ENCODE data around the gene SLC66A1. TPM values are rescaled to one million over a fixed set of nuclear protein-coding genes. Genes with fewer than 3 reads are reported as not detected.

SLC66A1 gene
- total and polyA plus RNA-seq, 9 of the 15 experiments (the other 6 are each of a cell fraction or from before 2014, with no cell fraction given), result 1.2 to 40.8 (median 18.6) TPM

GRCh38 chr1:19372136-19372514, 60.0 kb downstream of the SLC66A1 start:
- H3K27ac ChIP-seq (ENCODE audit: extremely low read depth, low read depth, low read length), result no peak overlapping the region
- H3K9ac ChIP-seq (ENCODE audit: insufficient read depth in 1 of 2, low read depth in 2 of 2, low read length in 2 of 2), result no peak overlapping the region
- in situ Hi-C loops (cut with MboI) (no loop called here), intact Hi-C loops (cut with micrococcal nuclease) (no loop called here)
- no peaks in the 10 kb centered on the region for H3K79me2 ChIP-seq (ENCODE audit: control insufficient read depth, insufficient read depth, low read length)
- H3K4me1 ChIP-seq (replicated peaks in 1 of 2; ENCODE audit: control insufficient read depth in 2 of 2, insufficient read depth in 2 of 2, low read length in 2 of 2), result peaks cover 0 to 11% of the 10 kb centered on the region in 2 experiments; a peak in 3 of 5 replicates
- ATAC-seq, result no peak
- FAIRE-seq, result no peak
- BruUV-seq (replicated peaks), result no TSS peak
- H2AFZ ChIP-seq (ENCODE audit: low read depth, low read length), result no peak overlapping the region
- no peak overlapping the region for H3K4me2 ChIP-seq (ENCODE audit: insufficient read depth, low read length)
- H3K9me1 ChIP-seq (ENCODE audit: control insufficient read depth, insufficient read depth, low read length), result no peaks in the 10 kb centered on the region
- CTCF ChIA-PET (ENCODE audit: low intra/inter-chr PET ratio), result no interaction called here
- H3K27me3 ChIP-seq (ENCODE audit: control insufficient read depth in 2 of 2, insufficient read depth in 2 of 2, low read length in 2 of 2), result no peaks in the 10 kb centered on the region
- DNase-seq (ENCODE audit: extremely low read depth in 1 of 4, low spot score in 3 of 4), result no peak
- no peaks in the 10 kb centered on the region for H3K9me3 ChIP-seq (replicated peaks; ENCODE audit: control insufficient read depth, insufficient read depth, low read depth, low read length)
- WGBS (ENCODE audit: insufficient coverage, low coverage, missing lambda C conversion rate), result 89% methylated on average over 5 of the region's 5 CpGs
- peaks cover 32% of the 10 kb centered on the region; the same call in 2 of the 3 replicates for H3K36me3 ChIP-seq (ENCODE audit: control insufficient read depth, insufficient read depth, low read length)
- POLR2A ChIA-PET, result interaction anchor here (0.7 to 0.9 kb wide), 3 partner anchors 11 to 34 kb away, joined by 3 to 4 read pairs (median 3); no protein-coding TSS in a partner anchor
- H4K20me1 ChIP-seq (replicated peaks; ENCODE audit: control insufficient read depth, insufficient read depth, low read length), result peaks cover 12% of the 10 kb centered on the region
- H3K4me3 ChIP-seq, result no peak overlapping the region
- TF ChIP-seq, protein P1, sequence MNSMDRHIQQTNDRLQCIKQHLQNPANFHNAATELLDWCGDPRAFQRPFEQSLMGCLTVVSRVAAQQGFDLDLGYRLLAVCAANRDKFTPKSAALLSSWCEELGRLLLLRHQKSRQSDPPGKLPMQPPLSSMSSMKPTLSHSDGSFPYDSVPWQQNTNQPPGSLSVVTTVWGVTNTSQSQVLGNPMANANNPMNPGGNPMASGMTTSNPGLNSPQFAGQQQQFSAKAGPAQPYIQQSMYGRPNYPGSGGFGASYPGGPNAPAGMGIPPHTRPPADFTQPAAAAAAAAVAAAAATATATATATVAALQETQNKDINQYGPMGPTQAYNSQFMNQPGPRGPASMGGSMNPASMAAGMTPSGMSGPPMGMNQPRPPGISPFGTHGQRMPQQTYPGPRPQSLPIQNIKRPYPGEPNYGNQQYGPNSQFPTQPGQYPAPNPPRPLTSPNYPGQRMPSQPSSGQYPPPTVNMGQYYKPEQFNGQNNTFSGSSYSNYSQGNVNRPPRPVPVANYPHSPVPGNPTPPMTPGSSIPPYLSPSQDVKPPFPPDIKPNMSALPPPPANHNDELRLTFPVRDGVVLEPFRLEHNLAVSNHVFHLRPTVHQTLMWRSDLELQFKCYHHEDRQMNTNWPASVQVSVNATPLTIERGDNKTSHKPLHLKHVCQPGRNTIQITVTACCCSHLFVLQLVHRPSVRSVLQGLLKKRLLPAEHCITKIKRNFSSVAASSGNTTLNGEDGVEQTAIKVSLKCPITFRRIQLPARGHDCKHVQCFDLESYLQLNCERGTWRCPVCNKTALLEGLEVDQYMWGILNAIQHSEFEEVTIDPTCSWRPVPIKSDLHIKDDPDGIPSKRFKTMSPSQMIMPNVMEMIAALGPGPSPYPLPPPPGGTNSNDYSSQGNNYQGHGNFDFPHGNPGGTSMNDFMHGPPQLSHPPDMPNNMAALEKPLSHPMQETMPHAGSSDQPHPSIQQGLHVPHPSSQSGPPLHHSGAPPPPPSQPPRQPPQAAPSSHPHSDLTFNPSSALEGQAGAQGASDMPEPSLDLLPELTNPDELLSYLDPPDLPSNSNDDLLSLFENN (IDR thresholded peaks at IDR 0.05; ENCODE audit: low read depth in 2 of 2, low read length in 2 of 2), result no peak
- TF ChIP-seq NONO (IDR thresholded peaks at IDR 0.05; ENCODE audit: low read depth in 2 of 2, low read length in 1 of 2), result no peak
- no peak for TF ChIP-seq ARID2 (IDR thresholded peaks at IDR 0.05)
- TF ChIP-seq XRCC4 (IDR thresholded peaks at IDR 0.05; ENCODE audit: extremely low read depth, insufficient read depth, insufficient read length), result no peak
- no peak for TF ChIP-seq ZNF282 (CRISPR knock-in tag; IDR thresholded peaks at IDR 0.05)
- no peak for TF ChIP-seq PTBP1 (IDR thresholded peaks at IDR 0.05; ENCODE audit: low read depth, low read length)
- no peak for TF ChIP-seq CREB1 (IDR thresholded peaks at IDR 0.05)
- no peak for TF ChIP-seq CREB1 (CRISPR knock-in tag; IDR thresholded peaks at IDR 0.05)
- TF ChIP-seq, protein P2, sequence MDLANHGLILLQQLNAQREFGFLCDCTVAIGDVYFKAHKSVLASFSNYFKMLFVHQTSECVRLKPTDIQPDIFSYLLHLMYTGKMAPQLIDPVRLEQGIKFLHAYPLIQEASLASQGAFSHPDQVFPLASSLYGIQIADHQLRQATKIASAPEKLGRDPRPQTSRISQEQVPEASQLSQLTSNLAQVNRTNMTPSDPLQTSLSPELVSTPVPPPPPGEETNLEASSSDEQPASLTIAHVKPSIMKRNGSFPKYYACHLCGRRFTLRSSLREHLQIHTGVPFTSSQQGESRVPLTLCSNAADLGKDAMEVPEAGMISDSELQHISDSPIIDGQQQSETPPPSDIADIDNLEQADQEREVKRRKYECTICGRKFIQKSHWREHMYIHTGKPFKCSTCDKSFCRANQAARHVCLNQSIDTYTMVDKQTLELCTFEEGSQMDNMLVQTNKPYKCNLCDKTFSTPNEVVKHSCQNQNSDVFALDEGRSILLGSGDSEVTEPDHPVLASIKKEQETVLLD (IDR thresholded peaks at IDR 0.05), result no peak
- TF ChIP-seq, protein P3, sequence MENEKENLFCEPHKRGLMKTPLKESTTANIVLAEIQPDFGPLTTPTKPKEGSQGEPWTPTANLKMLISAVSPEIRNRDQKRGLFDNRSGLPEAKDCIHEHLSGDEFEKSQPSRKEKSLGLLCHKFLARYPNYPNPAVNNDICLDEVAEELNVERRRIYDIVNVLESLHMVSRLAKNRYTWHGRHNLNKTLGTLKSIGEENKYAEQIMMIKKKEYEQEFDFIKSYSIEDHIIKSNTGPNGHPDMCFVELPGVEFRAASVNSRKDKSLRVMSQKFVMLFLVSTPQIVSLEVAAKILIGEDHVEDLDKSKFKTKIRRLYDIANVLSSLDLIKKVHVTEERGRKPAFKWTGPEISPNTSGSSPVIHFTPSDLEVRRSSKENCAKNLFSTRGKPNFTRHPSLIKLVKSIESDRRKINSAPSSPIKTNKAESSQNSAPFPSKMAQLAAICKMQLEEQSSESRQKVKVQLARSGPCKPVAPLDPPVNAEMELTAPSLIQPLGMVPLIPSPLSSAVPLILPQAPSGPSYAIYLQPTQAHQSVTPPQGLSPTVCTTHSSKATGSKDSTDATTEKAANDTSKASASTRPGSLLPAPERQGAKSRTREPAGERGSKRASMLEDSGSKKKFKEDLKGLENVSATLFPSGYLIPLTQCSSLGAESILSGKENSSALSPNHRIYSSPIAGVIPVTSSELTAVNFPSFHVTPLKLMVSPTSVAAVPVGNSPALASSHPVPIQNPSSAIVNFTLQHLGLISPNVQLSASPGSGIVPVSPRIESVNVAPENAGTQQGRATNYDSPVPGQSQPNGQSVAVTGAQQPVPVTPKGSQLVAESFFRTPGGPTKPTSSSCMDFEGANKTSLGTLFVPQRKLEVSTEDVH (IDR thresholded peaks at IDR 0.05; ENCODE audit: low read depth, partially characterized antibody), result no peak
- TF ChIP-seq CGGBP1 (CRISPR knock-in tag; IDR thresholded peaks at IDR 0.05), result no peak
- no peak for TF ChIP-seq FOXM1 (IDR thresholded peaks at IDR 0.05; ENCODE audit: low read depth)
- TF ChIP-seq FOXM1 (CRISPR knock-in tag; IDR thresholded peaks at IDR 0.05; ENCODE audit: low read depth), result no peak
- no peak for TF ChIP-seq CC2D1A (IDR thresholded peaks at IDR 0.05)
- TF ChIP-seq NR3C1 (CRISPR knock-in tag; IDR thresholded peaks at IDR 0.05), result no peak
- TF ChIP-seq ZZZ3 (IDR thresholded peaks at IDR 0.05), result no peak
- no peak for TF ChIP-seq ZBED1 (IDR thresholded peaks at IDR 0.05)
- TF ChIP-seq SIN3B (IDR thresholded peaks at IDR 0.05; ENCODE audit: low read depth), result no peak

Data from K562 (cell line).